Sigmoid colon (tissue), 7 donors: ENCODE data around the gene LAMP1. TPM values are rescaled to one million over a fixed set of nuclear protein-coding genes. Genes with fewer than 3 reads are reported as not detected.
"Not testable (repeated sequence)": the region's sequence is repeated elsewhere in the genome, so short reads cannot be mapped to it uniquely, and the experiment has no call there.

Experiments used
- DNase-seq: peaks from one replicate; pipeline ENCODE4 v3.0.0-alpha.2; 2019
- H3K27ac ChIP-seq, 4 donors: fragments of 200-600 bp; sonication (generic); one replicate each; pipeline ENCODE4 v1.5.1; 2016 to 2019; ENCODE audit warnings: mild to moderate bottlenecking in 1 of 4
- H3K27me3 ChIP-seq, 3 donors: fragments of 200-600 bp; sonication (generic); one replicate each; pipeline ENCODE4 v1.5.1; 2019; ENCODE audit warnings: mild to moderate bottlenecking in 1 of 3
- H3K36me3 ChIP-seq, 4 donors: fragments of 200-600 bp; sonication (generic); one replicate each; pipeline ENCODE4 v1.5.1; 2016 to 2019
- H3K4me1 ChIP-seq, 4 donors: fragments of 200-600 bp; sonication (generic); one replicate each; pipeline ENCODE4 v1.5.1; 2017 to 2019
- H3K4me3 ChIP-seq, 4 donors: fragments of 200-600 bp; sonication (generic); one replicate each; pipeline ENCODE4 v1.5.1; 2017 to 2019; ENCODE audit warnings: mild to moderate bottlenecking in 2 of 4, moderate library complexity in 1 of 4
- H3K9me3 ChIP-seq, 4 donors: fragments of 200-600 bp in 3 of 4; sonication (generic) in 3 of 4; one replicate each; pipeline versions ENCODE4 v1.5.1 to v1.6.1; 2013 to 2019
- POLR2A ChIP-seq, 2 donors: fragments of 450-650 bp; IDR thresholded peaks; one replicate each; pipeline ENCODE4 v1.6.1; 2016; ENCODE audit warnings: antibody characterized with exemption in 2 of 2, mild to moderate bottlenecking in 2 of 2, moderate library complexity in 2 of 2
- POLR2AphosphoS5 ChIP-seq, 4 donors: sonication (generic); formaldehyde crosslinking; IDR thresholded peaks; one replicate each; pipeline ENCODE4 v1.6.1; 2017; ENCODE audit warnings: antibody characterized with exemption in 4 of 4
- WGBS, 2 donors: extraction: QIAGEN DNeasy Blood & Tissue Kit; methylation state at CpG; one replicate each; pipeline ENCODE4 v1.1.7; 2013; 5-methylcytosine and 5-hydroxymethylcytosine counted together
- intact Hi-C: fragments of 100-400 bp; cut with DNase I; formaldehyde crosslinking; loops from one replicate; pipeline ENCODE4 v1.15.1; 2023
- polyA plus RNA-seq, 3 donors: library from polyadenylated mRNA; stranded (reverse); fragments of 200-250 nt; gene quantifications; one replicate each; pipeline ENCODE4 v1.2.3, GENCODE V29; 2013
- small RNA-seq, 3 donors: library from RNA; depleted of rRNA; stranded (forward); fragments of <200 nt; gene quantifications; one replicate each; pipeline ENCODE3, GENCODE V24; 2016
- total RNA-seq, 4 donors: library from RNA; depleted of rRNA; stranded (reverse); fragments of >200 nt; gene quantifications; one replicate each; pipeline ENCODE4 v1.1.0, GENCODE V29; 2016
- TF ChIP-seq, protein P1 (sequence below), 4 experiments: fragments of 450-650 bp in 3 of 4; fragments of 200-600 bp in 1 of 4; IDR thresholded peaks; one replicate each; pipeline ENCODE4 v1.5.1; 2016 to 2019; ENCODE audit warnings: antibody characterized with exemption in 4 of 4, mild to moderate bottlenecking in 3 of 4, moderate library complexity in 2 of 4
- donor health status: healthy with polysubstance abuse.
- donor health status: Bipolar disorder and iron deficiency.
- donor health status: healthy.

Gene LAMP1
- total and polyA plus RNA-seq, 7 donors = 20.4 to 125 (median 86.9) TPM

DNA sequence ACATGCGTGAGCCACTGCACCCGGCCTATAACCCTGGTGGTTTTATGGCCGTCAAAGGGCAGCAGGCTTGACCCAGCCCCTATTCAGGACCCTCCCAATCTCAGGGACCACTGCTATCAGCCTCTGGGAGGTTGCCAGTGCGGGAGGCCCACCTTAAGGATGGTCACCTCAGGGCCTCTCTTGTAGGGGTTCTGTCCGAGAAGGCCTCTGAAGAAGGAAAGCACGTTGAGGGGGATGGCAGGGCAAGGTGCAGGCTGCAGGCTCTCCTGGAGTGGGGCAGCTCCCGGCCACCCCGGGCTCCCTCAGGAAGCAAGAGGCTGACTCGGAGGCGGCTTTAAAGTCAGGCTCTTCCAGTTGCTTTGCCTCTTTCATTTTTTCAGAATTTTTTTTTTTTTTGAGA, 72.8 kb downstream of the LAMP1 start:
- TF ChIP-seq POLR2A (IDR thresholded peaks at IDR 0.05) = no peak
- no peak for TF ChIP-seq POLR2AphosphoS5 (IDR thresholded peaks at IDR 0.05)
- no peaks in the 10 kb centered on the region for H3K27me3 ChIP-seq
- WGBS, 2 donors = 80 to 83% methylated on average over 10 of the region's 10 CpGs
- peaks cover 1 to 8% (median 5%) of the 10 kb centered on the region in 4 donors for H3K4me1 ChIP-seq
- no peak overlapping the region for H3K27ac ChIP-seq
- no peak overlapping the region for H3K4me3 ChIP-seq
- H3K36me3 ChIP-seq = no peaks in the 10 kb centered on the region
- no peaks in the 10 kb centered on the region for H3K9me3 ChIP-seq
- intact Hi-C loops = no loop called here
- peak; percentile 45 for DNase-seq

DNA sequence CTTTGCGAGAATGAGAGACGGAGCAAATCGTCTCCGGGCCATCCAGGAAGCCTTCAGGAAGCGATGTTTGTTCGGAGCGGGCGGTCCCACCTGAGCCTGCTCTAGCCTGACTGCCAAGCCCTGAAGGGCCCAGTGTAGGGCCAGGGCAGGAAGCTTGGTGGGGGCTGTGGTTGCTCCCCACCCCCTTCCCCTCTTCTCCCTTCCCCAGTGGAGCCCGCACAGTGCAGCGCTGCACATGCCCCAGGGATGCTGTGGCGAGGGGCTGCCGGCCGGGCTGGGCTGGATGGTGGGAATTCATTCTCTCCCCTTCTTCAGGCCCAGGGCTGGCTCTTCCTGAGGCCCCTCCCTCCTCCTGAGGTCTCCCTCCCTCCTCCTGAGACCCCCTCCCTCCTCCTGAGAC, 74.0 kb downstream of the LAMP1 start:
- H3K9me3 ChIP-seq = no peaks in the 10 kb centered on the region
- H3K27me3 ChIP-seq = no peaks in the 10 kb centered on the region
- intact Hi-C loops = no loop called here
- TF ChIP-seq, protein P1, sequence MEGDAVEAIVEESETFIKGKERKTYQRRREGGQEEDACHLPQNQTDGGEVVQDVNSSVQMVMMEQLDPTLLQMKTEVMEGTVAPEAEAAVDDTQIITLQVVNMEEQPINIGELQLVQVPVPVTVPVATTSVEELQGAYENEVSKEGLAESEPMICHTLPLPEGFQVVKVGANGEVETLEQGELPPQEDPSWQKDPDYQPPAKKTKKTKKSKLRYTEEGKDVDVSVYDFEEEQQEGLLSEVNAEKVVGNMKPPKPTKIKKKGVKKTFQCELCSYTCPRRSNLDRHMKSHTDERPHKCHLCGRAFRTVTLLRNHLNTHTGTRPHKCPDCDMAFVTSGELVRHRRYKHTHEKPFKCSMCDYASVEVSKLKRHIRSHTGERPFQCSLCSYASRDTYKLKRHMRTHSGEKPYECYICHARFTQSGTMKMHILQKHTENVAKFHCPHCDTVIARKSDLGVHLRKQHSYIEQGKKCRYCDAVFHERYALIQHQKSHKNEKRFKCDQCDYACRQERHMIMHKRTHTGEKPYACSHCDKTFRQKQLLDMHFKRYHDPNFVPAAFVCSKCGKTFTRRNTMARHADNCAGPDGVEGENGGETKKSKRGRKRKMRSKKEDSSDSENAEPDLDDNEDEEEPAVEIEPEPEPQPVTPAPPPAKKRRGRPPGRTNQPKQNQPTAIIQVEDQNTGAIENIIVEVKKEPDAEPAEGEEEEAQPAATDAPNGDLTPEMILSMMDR (IDR thresholded peaks at IDR 0.05) = no peak
- no peak for TF ChIP-seq POLR2A (IDR thresholded peaks at IDR 0.05)
- peak; percentile 37 for DNase-seq
- 80 to 82% methylated on average over 13 of the region's 13 CpGs for WGBS, 2 donors
- H3K27ac ChIP-seq = no peak overlapping the region
- H3K4me1 ChIP-seq = no peaks in the 10 kb centered on the region
- H3K4me3 ChIP-seq = no peak overlapping the region
- no peaks in the 10 kb centered on the region for H3K36me3 ChIP-seq

DNA sequence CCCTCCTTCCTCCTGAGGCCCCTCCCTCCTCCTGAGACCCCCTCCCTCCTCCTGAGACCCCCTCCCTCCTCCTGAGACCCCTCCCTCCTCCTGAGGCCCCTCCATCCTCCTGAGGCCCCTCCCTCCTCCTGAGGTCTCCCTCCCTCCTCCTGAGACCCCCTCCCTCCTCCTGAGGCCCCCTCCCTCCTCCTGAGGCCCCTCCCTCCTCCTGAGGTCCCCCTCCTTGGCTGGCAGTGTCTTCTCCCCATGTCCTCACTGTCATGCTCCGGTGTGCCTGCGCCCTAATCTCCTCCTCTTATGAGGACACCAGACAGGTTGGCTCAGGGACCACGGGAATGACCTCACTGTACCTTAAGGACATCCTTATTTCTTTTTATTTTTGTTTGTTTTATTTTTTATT, 74.7 kb downstream of the LAMP1 start:
- H3K27me3 ChIP-seq, H3K9me3 ChIP-seq, H3K4me3 ChIP-seq, H3K36me3 ChIP-seq, H3K27ac ChIP-seq, intact Hi-C loops, H3K4me1 ChIP-seq: not testable (repeated sequence)
- DNase-seq = peak; percentile 61
- WGBS, 2 donors = 69 to 90% methylated on average over 3 of the region's 3 CpGs

Small RNAs within 50 kb of the gene (small RNA-seq; reads per million reads assigned to genes)
- 0 reads per million in 3 donors for gene MIR8075

Other genes with a start within 250 kb of the LAMP1 start
- gene F7, start 191.4 kb upstream of the LAMP1 start, total RNA-seq = not detected
- gene F7, start 191.4 kb upstream of the LAMP1 start, polyA plus RNA-seq = under 1 TPM in 1 of 3 donors, not detected in 2; 0.36 TPM
- 1 to 10 TPM; 3.8 to 10.0 (median 6.8) TPM for gene F10, start 174.4 kb upstream of the LAMP1 start, total RNA-seq
- 1 to 10 TPM in 2 of 3 donors, not detected in 1; 2.4 to 3.0 TPM for gene F10, start 174.4 kb upstream of the LAMP1 start, polyA plus RNA-seq
- not detected for gene PROZ, start 138.6 kb upstream of the LAMP1 start, total RNA-seq
- under 1 TPM in 1 of 3 donors, not detected in 2; 0.10 TPM for gene PROZ, start 138.6 kb upstream of the LAMP1 start, polyA plus RNA-seq
- gene PCID2, start 88.6 kb upstream of the LAMP1 start, total RNA-seq = 10 to 100 TPM; 44.1 to 70.9 (median 54.8) TPM
- gene PCID2, start 88.6 kb upstream of the LAMP1 start, polyA plus RNA-seq = 10 to 100 TPM; 18.0 to 32.5 (median 22.4) TPM
- gene CUL4A, start 87.6 kb upstream of the LAMP1 start, total RNA-seq = 100 to 1,000 TPM in 1 of 4 donors, 10 to 100 TPM in 3; 72.6 to 115 (median 80.7) TPM
- 10 to 100 TPM; 22.2 to 38.5 (median 22.2) TPM for gene CUL4A, start 87.6 kb upstream of the LAMP1 start, polyA plus RNA-seq
- 1 to 10 TPM; 6.7 to 9.9 (median 8.3) TPM for gene GRTP1, start 66.9 kb downstream of the LAMP1 start, total RNA-seq
- gene GRTP1, start 66.9 kb downstream of the LAMP1 start, polyA plus RNA-seq = 10 to 100 TPM; 29.3 to 52.5 (median 39.6) TPM
- gene ADPRHL1, start 156.2 kb downstream of the LAMP1 start, total RNA-seq = 1 to 10 TPM; 2.3 to 7.8 (median 4.5) TPM
- 1 to 10 TPM; 1.2 to 4.9 (median 4.2) TPM for gene ADPRHL1, start 156.2 kb downstream of the LAMP1 start, polyA plus RNA-seq
- gene DCUN1D2, start 193.5 kb downstream of the LAMP1 start, total RNA-seq = 10 to 100 TPM; 20.6 to 33.0 (median 27.6) TPM
- gene DCUN1D2, start 193.5 kb downstream of the LAMP1 start, polyA plus RNA-seq = 10 to 100 TPM in 1 of 3 donors, 1 to 10 TPM in 2; 6.6 to 10.2 (median 7.9) TPM